GDM1 (cell line): ENCODE results near the gene CRTAC1.

Source experiments
- DNase-seq: peaks from one replicate; lab custom pipeline; 2025; lab: John Stamatoyannopoulos, UW

Gene CRTAC1

GRCh38 chr10:97974526-97975525, 55.6 kb downstream of the CRTAC1 start:
- DNase-seq, result no peak

DNA sequence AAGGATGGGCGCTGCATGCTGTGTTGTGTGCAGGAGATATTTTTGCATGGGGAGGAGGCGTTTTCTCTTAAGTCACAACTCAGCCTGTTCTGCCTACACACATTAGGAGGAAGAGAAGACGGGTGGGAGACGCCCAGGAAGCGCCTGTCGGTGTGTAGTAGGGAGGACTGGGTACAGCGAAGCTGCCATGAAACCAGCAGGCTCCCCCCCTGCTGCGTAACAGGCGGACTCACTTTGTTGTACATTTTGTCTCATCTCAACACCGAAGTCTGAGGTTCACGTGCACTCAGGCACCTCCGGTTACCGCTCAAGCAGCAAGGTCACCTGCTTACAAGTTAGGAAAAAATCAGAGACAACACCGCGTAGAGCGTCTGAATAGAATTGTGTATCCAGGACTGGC, 56.3 kb downstream of the CRTAC1 start:
- DNase-seq, result no peak

- DNase-seq, result no peak
Observed at GRCh38 chr10:97969538-97970079, 60.8 kb downstream of the CRTAC1 start.

- DNase-seq, result no peak
Observed at GRCh38 chr10:97964748-97965147, 65.7 kb downstream of the CRTAC1 start.

- no peak for DNase-seq
Observed at GRCh38 chr10:97961945-97962344, 68.5 kb downstream of the CRTAC1 start.

DNA sequence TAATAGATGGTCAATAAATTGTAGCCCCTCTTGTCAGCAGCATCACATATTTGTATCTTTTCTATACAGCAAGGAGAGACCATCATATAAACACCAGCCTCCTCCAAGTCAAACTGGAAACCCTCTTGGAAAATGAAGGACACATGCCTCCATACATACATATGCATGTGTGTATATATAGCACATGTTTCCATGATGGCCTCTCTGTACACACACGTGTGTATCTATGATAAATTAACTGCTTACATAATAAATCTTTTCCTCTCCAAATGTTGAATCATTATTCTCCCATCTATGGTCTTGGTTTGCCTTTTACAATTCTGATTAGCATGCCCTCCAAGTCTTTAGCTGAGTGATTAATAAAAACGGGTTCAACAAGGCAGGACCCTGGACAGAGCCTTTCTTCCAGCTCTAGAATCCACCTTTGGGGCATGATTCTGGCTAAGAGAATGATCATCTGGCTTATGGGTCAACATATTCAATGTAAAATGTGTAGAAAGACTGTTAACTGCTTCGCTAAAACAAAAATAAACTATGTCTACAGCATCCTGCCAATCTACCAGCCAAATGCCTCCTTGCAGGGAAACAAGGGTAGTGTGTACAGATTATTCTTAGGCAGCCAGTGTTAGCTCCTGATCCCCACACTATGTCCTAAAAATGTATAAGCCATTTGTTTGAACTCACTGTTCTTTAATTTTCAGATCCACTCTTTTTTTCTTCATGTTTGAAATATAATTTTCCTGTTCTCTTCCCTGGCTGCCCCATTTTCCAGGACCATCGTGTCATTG, 70.0 kb downstream of the CRTAC1 start:
- DNase-seq, result no peak

DNA sequence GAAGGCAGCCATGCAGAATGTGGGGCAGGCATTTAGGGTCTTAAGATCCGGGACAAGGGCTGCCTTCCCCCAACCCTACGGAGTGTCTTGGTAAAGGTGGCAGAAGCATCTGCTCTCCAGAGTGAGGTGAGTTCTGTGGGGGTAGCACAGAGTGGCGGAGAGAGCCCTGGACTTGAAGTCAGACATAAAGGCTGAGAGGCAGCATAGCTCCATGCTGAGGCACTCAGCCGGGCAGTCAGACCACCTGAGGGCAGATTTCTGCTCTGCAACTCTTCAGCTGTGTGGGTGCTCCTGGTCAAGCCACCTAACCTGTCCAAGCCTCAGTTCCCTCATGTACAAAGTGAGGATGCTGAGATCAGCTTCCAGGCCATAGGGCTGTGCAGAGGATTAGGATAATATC, 81.0 kb downstream of the CRTAC1 start:
- DNase-seq, result no peak

- no peak for DNase-seq
Observed at GRCh38 chr10:97948822-97949221, 81.6 kb downstream of the CRTAC1 start.

DNA sequence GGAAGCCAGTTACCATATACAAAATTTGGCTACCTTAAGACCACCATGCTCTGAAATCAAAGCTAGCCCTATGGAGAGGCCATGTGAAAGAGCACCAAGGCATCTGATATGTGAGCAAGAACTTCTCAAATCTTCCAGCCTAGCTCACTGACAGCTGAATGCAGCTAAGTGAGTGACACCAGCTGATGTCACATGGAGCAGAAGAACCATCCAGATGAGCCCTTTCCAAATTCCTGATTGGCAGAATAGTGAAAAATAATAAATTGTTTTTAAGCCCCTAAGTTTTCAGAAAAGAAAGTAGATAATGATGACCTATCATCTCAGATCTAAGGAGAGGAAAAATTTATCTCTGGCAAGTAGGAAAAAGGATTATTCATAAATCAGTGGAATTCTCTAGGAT, 85.6 kb downstream of the CRTAC1 start:
- DNase-seq, result no peak

- DNase-seq, result no peak
Observed at GRCh38 chr10:97943294-97943693, 87.1 kb downstream of the CRTAC1 start.

- no peak for DNase-seq
Observed at GRCh38 chr10:97940534-97940933, 89.9 kb downstream of the CRTAC1 start.

GRCh38 chr10:97939446-97939990, 90.9 kb downstream of the CRTAC1 start:
- DNase-seq, result no peak

DNA sequence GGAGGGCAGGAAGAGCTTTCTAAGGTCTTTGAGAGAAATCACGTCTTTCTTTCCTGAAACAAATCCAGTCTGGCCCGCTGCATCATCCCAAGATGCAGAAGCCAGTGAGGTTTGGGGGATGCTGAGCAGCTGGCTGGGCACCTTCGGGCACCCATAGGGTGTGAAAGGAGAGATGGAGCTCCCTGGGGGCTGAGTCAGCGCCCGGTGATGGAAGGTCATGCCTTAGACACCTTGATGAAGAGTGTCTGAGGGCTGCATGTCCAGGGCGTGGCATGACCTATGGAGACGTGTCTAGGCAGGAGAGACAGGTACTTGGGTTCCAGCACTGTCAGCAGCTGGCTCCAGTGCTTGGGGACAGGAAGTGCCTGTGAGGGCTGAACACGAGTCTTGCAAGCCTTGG, 92.5 kb downstream of the CRTAC1 start:
- no peak for DNase-seq

GRCh38 chr10:97937054-97937453, 93.4 kb downstream of the CRTAC1 start:
- DNase-seq, result no peak

DNA sequence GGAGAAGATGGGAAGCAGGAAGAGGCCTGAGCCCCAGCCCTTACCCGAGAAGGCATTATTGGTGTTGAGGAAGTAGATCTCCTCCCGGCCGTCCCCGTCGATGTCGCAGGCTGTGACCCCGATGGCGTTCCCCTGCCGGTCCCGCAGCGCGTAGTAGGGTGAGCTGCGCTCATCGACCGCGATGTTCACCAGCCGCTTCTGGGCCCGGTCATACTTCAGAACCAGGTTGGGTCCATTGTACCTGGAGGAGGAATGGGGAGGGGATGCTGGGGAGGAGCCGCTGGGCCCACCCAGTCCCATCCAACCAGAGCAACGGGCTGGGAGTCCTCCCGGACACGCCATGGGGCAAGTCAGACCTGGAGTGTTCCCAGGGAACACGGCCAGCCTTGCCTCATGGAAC, 94.3 kb downstream of the CRTAC1 start:
- DNase-seq, result no peak

- DNase-seq, result no peak
Observed at GRCh38 chr10:97932932-97933530, 97.4 kb downstream of the CRTAC1 start.

- DNase-seq, result no peak
Observed at GRCh38 chr10:97931041-97931440, 99.4 kb downstream of the CRTAC1 start.

- DNase-seq, result no peak
Observed at GRCh38 chr10:97928897-97929296, 101.5 kb downstream of the CRTAC1 start.

GRCh38 chr10:97927622-97928021, 102.8 kb downstream of the CRTAC1 start:
- no peak for DNase-seq

GRCh38 chr10:97926055-97926454, 104.4 kb downstream of the CRTAC1 start:
- no peak for DNase-seq

GRCh38 chr10:97925308-97925938, 105.0 kb downstream of the CRTAC1 start:
- no peak for DNase-seq

DNA sequence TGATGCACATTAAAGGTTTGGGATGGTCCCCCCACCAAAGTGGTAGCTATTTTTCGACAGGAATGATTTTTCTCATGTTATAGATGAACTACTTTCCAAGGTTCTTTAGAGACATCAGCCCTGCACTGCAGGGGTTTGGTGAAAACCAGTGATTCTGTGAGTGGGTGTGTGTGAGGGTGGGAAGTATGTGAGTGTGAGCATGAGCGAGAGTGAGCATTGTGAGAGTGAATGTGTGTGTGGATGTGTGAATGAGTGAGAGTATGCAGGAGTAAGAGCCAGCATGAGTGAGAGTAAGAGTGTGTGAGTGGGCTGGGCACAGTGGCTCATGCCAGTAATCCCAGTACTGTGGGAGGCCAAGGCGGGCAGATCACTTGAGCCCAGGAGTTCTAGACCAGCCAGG, 105.7 kb downstream of the CRTAC1 start:
- DNase-seq, result no peak
